H1 (cell line): Measurements from ENCODE around the gene IFITM2. TPM values are rescaled to one million over a fixed set of nuclear protein-coding genes. Genes with fewer than 3 reads are reported as not detected.

Experiments
- CTCF ChIA-PET: fragments of 300-600 bp; sonication (Branson Sonifier 250); formaldehyde crosslinking; loops from one replicate; lab custom pipeline; 2021; ENCODE audit not compliant: partially characterized antibody; lab: Charles Lee
- POLR2A ChIA-PET: fragments of 300-600 bp; sonication (Branson Sonifier 250); formaldehyde crosslinking; loops from one replicate; lab custom pipeline; 2021; ENCODE audit warnings: inconsistent platforms; ENCODE audit not compliant: partially characterized antibody; lab: Charles Lee
- DNase-seq, 2 experiments: peaks; one replicate each; pipeline versions ENCODE4 v3.0.0 to v3.0.0-alpha.2; 2010 to 2022; ENCODE audit warnings: low spot score in 2 of 2, low read depth in 1 of 2, mixed read lengths in 1 of 2
- FAIRE-seq: peaks from 2 replicates; lab custom pipeline; 2011; peaks lifted over from hg19 to GRCh38; lab: Jason Lieb, UNC
- H2AFZ ChIP-seq: 2 replicates; pipeline ENCODE4 v1.8.1; 2012; ENCODE audit warnings: low read length, inconsistent platforms
- H2AK5ac ChIP-seq: 2 replicates; pipeline ENCODE4 v1.6.1; 2013; ENCODE audit warnings: low read depth, low read length
- H2BK120ac ChIP-seq: replicated peaks from 2 replicates; pipeline ENCODE3; 2013; ENCODE audit warnings: low read depth, low read length, inconsistent platforms
- H2BK12ac ChIP-seq: 2 replicates; pipeline ENCODE4 v1.6.1; 2013; ENCODE audit warnings: low read depth, low read length
- H2BK15ac ChIP-seq: 2 replicates; pipeline ENCODE4 v1.6.1; 2013; ENCODE audit warnings: low read length
- H2BK20ac ChIP-seq: 2 replicates; pipeline ENCODE4 v1.6.1; 2013; ENCODE audit warnings: low read length
- H2BK5ac ChIP-seq: 2 replicates; pipeline ENCODE4 v1.6.1; 2013; ENCODE audit warnings: low read depth, low read length
- H3K14ac ChIP-seq: 2 replicates; pipeline ENCODE4 v1.6.1; 2013; ENCODE audit warnings: inconsistent platforms; ENCODE audit not compliant: insufficient read length
- H3K18ac ChIP-seq: 2 replicates; pipeline ENCODE4 v1.6.1; 2013; ENCODE audit warnings: low read length; ENCODE audit errors: extremely low read depth
- H3K23ac ChIP-seq: 2 replicates; pipeline ENCODE4 v1.6.1; 2013; ENCODE audit warnings: inconsistent platforms; ENCODE audit not compliant: insufficient read length
- H3K23me2 ChIP-seq: 2 replicates; pipeline ENCODE4 v1.6.1; 2013; ENCODE audit warnings: low read depth, low read length
- H3K27ac ChIP-seq: 2 replicates; pipeline ENCODE4 v1.6.1; 2011; ENCODE audit warnings: low read depth, low read length, inconsistent platforms
- H3K27me3 ChIP-seq, 4 experiments: replicated peaks in 1 of 4; 1 replicate in 1 of 4; 2 replicates in 3 of 4; pipeline versions ENCODE4 v1.6.1 to v1.8.1; 2011 to 2013; ENCODE audit warnings: low read length in 3 of 4, mild to moderate bottlenecking in 3 of 4, inconsistent platforms in 2 of 4, mixed read lengths in 2 of 4, moderate library complexity in 1 of 4; ENCODE audit not compliant: control insufficient read depth in 3 of 4, insufficient read depth in 3 of 4; ENCODE audit errors: extremely low read depth in 1 of 4
- H3K36me3 ChIP-seq, 4 experiments: 2 replicates each; pipeline versions ENCODE4 v1.6.1 to v1.8.1; 2011 to 2013; ENCODE audit warnings: mild to moderate bottlenecking in 4 of 4, low read length in 3 of 4, moderate library complexity in 2 of 4, control low read depth in 1 of 4, inconsistent platforms in 1 of 4; ENCODE audit not compliant: insufficient read depth in 4 of 4, control insufficient read depth in 2 of 4
- H3K4ac ChIP-seq: replicated peaks from 2 replicates; pipeline ENCODE3; 2013; ENCODE audit warnings: low read length, low read depth, mixed read lengths, inconsistent platforms; ENCODE audit not compliant: insufficient read length
- H3K4me1 ChIP-seq, 4 experiments: replicated peaks in 1 of 4; 1 replicate in 1 of 4; 2 replicates in 3 of 4; pipeline versions ENCODE4 v1.6.1 to v1.8.1; 2011 to 2013; ENCODE audit warnings: low read length in 3 of 4, inconsistent platforms in 2 of 4, mixed read lengths in 1 of 4; ENCODE audit not compliant: insufficient read depth in 4 of 4, control insufficient read depth in 3 of 4
- H3K4me2 ChIP-seq, 2 experiments: 2 replicates each; pipeline versions ENCODE4 v1.6.1 to v1.8.1; 2011 to 2013; ENCODE audit warnings: low read depth in 2 of 2, low read length in 2 of 2, control low read depth in 1 of 2, inconsistent platforms in 1 of 2, mild to moderate bottlenecking in 1 of 2; ENCODE audit not compliant: insufficient read depth in 1 of 2
- H3K4me3 ChIP-seq, 4 experiments: fragments of 200-600, 300-600 bp in 1 of 4; sonication (generic), shearing (Covaris generic), sonication (Bioruptor Twin) in 1 of 4; 2 replicates each; pipeline versions ENCODE4 v1.5.1 to v1.8.1; 2011 to 2016; ENCODE audit warnings: low read length in 4 of 4, low read depth in 3 of 4, control low read depth in 2 of 4, inconsistent platforms in 2 of 4, mild to moderate bottlenecking in 2 of 4, mixed read lengths in 1 of 4, moderate library complexity in 1 of 4; ENCODE audit not compliant: insufficient read depth in 2 of 4; ENCODE audit errors: extremely low read depth in 1 of 4
- H3K56ac ChIP-seq: replicated peaks from 2 replicates; pipeline ENCODE3; 2013; ENCODE audit warnings: low read depth, mild to moderate bottlenecking, mixed read lengths, low read length, inconsistent platforms; ENCODE audit not compliant: insufficient read length
- H3K79me1 ChIP-seq: 2 replicates; pipeline ENCODE4 v1.6.1; 2013; ENCODE audit warnings: low read depth, low read length, control low read depth
- H3K79me2 ChIP-seq, 2 experiments: 2 replicates each; pipeline versions ENCODE4 v1.6.1 to v1.8.1; 2012 to 2013; ENCODE audit warnings: low read length in 2 of 2, mild to moderate bottlenecking in 2 of 2, inconsistent platforms in 1 of 2; ENCODE audit not compliant: insufficient read depth in 2 of 2, control insufficient read depth in 1 of 2
- H3K9ac ChIP-seq, 4 experiments: replicated peaks in 1 of 4; 1 replicate in 1 of 4; 2 replicates in 3 of 4; pipeline versions ENCODE4 v1.6.1 to v1.8.1; 2011 to 2013; ENCODE audit warnings: low read depth in 3 of 4, low read length in 3 of 4, control low read depth in 2 of 4, mild to moderate bottlenecking in 2 of 4, moderate library complexity in 2 of 4, inconsistent platforms in 1 of 4; ENCODE audit errors: extremely low read depth in 1 of 4
- H3K9me3 ChIP-seq, 2 experiments: 2 replicates each; pipeline versions ENCODE4 v1.6.1 to v1.8.1; 2012 to 2013; ENCODE audit warnings: mild to moderate bottlenecking in 2 of 2, moderate library complexity in 2 of 2, control low read depth in 1 of 2, inconsistent platforms in 1 of 2, low read depth in 1 of 2, low read length in 1 of 2, mixed read lengths in 1 of 2; ENCODE audit not compliant: insufficient read depth in 2 of 2
- H4K20me1 ChIP-seq, 2 experiments: replicated peaks in 1 of 2; 2 replicates each; pipeline versions ENCODE3 to v1.8.1; 2011 to 2013; ENCODE audit warnings: inconsistent platforms in 2 of 2, low read length in 2 of 2, mild to moderate bottlenecking in 1 of 2; ENCODE audit not compliant: insufficient read depth in 2 of 2, control insufficient read depth in 1 of 2
- H4K5ac ChIP-seq: 2 replicates; pipeline ENCODE4 v1.6.1; 2013; ENCODE audit warnings: low read length, low read depth, mixed read lengths, inconsistent platforms; ENCODE audit not compliant: insufficient read length
- H4K8ac ChIP-seq: 2 replicates; pipeline ENCODE4 v1.8.0; 2013; ENCODE audit warnings: mild to moderate bottlenecking, moderate library complexity, low read length, inconsistent platforms; ENCODE audit not compliant: insufficient read depth; ENCODE audit errors: extremely low read depth
- H4K91ac ChIP-seq: replicated peaks from 2 replicates; pipeline ENCODE3; 2013; ENCODE audit warnings: low read length, mixed read lengths, inconsistent platforms; ENCODE audit not compliant: insufficient read length
- POLR2AphosphoS5 ChIP-seq: IDR thresholded peaks from 2 replicates; pipeline ENCODE4 v1.6.1; 2011; ENCODE audit warnings: low read depth, low read length
- SIN3A ChIP-seq, 2 experiments: IDR thresholded peaks in 1 of 2; conservative IDR thresholded peaks in 1 of 2; 2 replicates each; pipeline ENCODE4 v1.6.1; 2011 to 2012; ENCODE audit warnings: low read length in 2 of 2, improper control_type of control experiment in 1 of 2, low read depth in 1 of 2, mild to moderate bottlenecking in 1 of 2
- SP1 ChIP-seq: IDR thresholded peaks from 2 replicates; pipeline ENCODE4 v1.6.1; 2011; ENCODE audit warnings: low read depth, low read length
- WGBS, 2 experiments: shearing (Covaris generic) in 1 of 2; methylation state at CpG; one replicate each; pipeline versions ENCODE4 v1.1.6 to v1.1.7; 2013 to 2015; ENCODE audit warnings: low lambda C conversion rate in 2 of 2, mixed read lengths in 2 of 2, inconsistent platforms in 1 of 2, low coverage in 1 of 2, missing lambda C conversion rate in 1 of 2; ENCODE audit not compliant: insufficient replicate concordance in 2 of 2, insufficient coverage in 1 of 2, insufficient read length in 1 of 2; ENCODE audit errors: extremely low coverage in 1 of 2, missing lambda C conversion rate in 1 of 2; 5-methylcytosine and 5-hydroxymethylcytosine counted together
- polyA plus RNA-seq, 7 experiments: library from polyadenylated mRNA; depleted of rRNA in 3 of 7; stranded (reverse) in 5 of 7; unstranded in 2 of 7; fragments of >200 nt in 5 of 7; fragments of 200-250 nt in 2 of 7; gene quantifications; 1 replicate in 5 of 7; 2 replicates in 1 of 7; 4 replicates in 1 of 7; pipeline versions ENCODE4 v1.2.1 to v1.2.3, GENCODE V29; 2011 to 2013; ENCODE audit warnings: missing spikeins in 2 of 7, mixed read lengths in 2 of 7
- total RNA-seq: library from RNA; stranded (reverse); fragmentation: NEBNext Ultra II Directional; extraction: Animal tissue kit (Norgen Biotek cat#: 25700); gene quantifications from 2 replicates; pipeline ENCODE4 v1.2.1, GENCODE V29; 2021

The IFITM2 gene
- total and polyA plus RNA-seq, 2 of the 8 experiments (the other 6 are each of a cell fraction or from before 2014, with no cell fraction given) = 399 to 764 TPM

- Histone ChIP-seq H3K9me3 (no peaks in the 10 kb centered on the region), H3K79me2 (peaks cover 0 to 21% of the 10 kb centered on the region in 2 experiments; a peak in 2 of 4 replicates), H3K4me1 (peaks cover 9 to 41% (median 31%) of the 10 kb centered on the region in 4 experiments), H3K23me2 (peaks cover 18% of the 10 kb centered on the region; the same call in 1 of the 2 replicates), H2BK5ac (peak within 1 kb of the TSS; percentile 96), H2AFZ (no peak within 1 kb of the TSS), H3K18ac (peak within 1 kb of the TSS; percentile 95), H4K91ac (peak within 1 kb of the TSS; percentile 63), H3K9ac (peak within 1 kb of the TSS in 3 of 4 experiments; percentile 51 to 85 (median 56); a peak in 6 of 7 replicates), H3K27ac (peak within 1 kb of the TSS; percentile 43; the same call in 1 of the 2 replicates), H2AK5ac (peak within 1 kb of the TSS; percentile 93; the same call in 1 of the 2 replicates), H3K56ac (peak within 1 kb of the TSS; percentile 49), H2BK12ac (peak within 1 kb of the TSS; percentile 90), H3K14ac (no peak within 1 kb of the TSS), H2BK15ac (peak within 1 kb of the TSS; percentile 97; the same call in 1 of the 2 replicates), H2BK120ac (peak within 1 kb of the TSS; percentile 91), H4K20me1 (peaks cover 0 to 5% of the 10 kb centered on the region in 2 experiments), H3K4me3 (peak within 1 kb of the TSS; percentile 71 to 94 (median 86)), H4K8ac (no peak within 1 kb of the TSS), H3K4ac (peak within 1 kb of the TSS; percentile 95), H3K79me1 (no peaks in the 10 kb centered on the region), H4K5ac (peak within 1 kb of the TSS; percentile 68), H2BK20ac (peak within 1 kb of the TSS; percentile 95; the same call in 1 of the 2 replicates), H3K23ac (no peak within 1 kb of the TSS), H3K36me3 (peaks cover 0 to 4% (median 0%) of the 10 kb centered on the region in 4 experiments; a peak in 1 of 8 replicates), H3K27me3 (no peaks in the 10 kb centered on the region), H3K4me2 (peak within 1 kb of the TSS; percentile 75 to 89)
- 3% methylated on average over 18 of the region's 18 CpGs; no CpG with 5 or more reads in 1 of the 2 experiments for WGBS, 2 experiments
- ChIA-PET CTCF (interaction anchor here (0.9 to 4.2 kb wide), 5 partner anchors 8 to 62 kb away, joined by 3 to 33 read pairs (median 4); no protein-coding TSS in a partner anchor), POLR2A (interaction anchor here (1.8 to 4.0 kb wide), 3 partner anchors 16 to 41 kb away, joined by 4 to 17 read pairs (median 9); no protein-coding TSS in a partner anchor)
- FAIRE-seq (no peak), DNase-seq (peak in 1 of 2 experiments; percentile 57)
- TF ChIP-seq SP1 (0 out of 2 replicates have a peak, but pooled peaks have one; percentile 33), SIN3A (conservative IDR thresholded peaks at IDR 0.05 in 1 of 2, IDR thresholded peaks at IDR 0.05 in 1 of 2; ENCODE audit: low read depth in 1 of 2, low read length in 2 of 2) (0 out of 4 replicates have a peak, but pooled peaks of 1 of the 2 experiments have one; percentile 27), POLR2AphosphoS5 (no peak)
Measured at GRCh38 chr11:313787-314553, 6.4 kb downstream of the IFITM2 start, which contains the start of gene IFITM1. TSS of gene IFITM1 (plus strand) at chr11:314040. CDS start at chr11:314171, 131 bp downstream.
